GM18499 (cell line): ENCODE measurements around the gene C11orf68.
"Not testable (repeated sequence)": the region's sequence is repeated elsewhere in the genome, so short reads cannot be mapped to it uniquely, and the experiment has no call there.

Source experiments
- ATAC-seq: cut with Tn5 transposase; IDR thresholded peaks from one replicate; pipeline ENCODE4 v1.9.1; 2021; ENCODE audit warnings: moderate number of reproducible peaks; ENCODE audit not compliant: insufficient read depth, unreplicated experiment

C11orf68 gene

DNA sequence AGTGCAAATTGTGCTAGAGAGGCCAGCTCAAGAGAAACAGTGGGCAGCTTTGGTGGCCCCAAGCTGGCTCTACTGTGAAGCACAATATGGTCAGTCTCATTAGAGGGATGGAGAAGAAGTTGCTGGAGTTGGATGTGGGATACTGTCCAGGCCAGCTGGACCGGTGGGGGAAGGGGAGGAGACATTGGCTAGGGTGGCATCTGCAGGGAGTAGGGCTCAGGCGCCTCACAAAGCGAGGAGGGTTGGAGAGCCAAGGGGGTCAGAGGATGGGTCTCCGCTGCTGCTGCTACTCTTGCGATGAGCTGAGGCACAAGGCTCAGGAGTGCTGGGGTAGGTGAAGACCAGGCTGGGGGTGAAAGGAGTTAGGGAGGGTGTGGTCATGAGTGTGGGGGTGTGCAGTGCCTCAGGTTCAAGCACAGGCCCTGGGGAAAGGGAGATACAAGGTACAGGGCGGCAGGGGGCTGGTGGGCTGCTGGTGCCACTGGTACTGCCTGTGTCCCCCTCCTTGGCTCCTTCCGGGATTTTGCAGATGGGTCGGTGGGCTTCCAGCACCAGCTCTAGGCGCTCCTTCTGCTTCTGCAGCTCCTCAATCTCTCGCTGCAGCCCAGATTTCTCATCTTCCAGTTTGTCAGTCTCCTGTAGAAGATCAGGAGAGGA, 26.1 kb downstream of the C11orf68 start:
- no peak for ATAC-seq

DNA sequence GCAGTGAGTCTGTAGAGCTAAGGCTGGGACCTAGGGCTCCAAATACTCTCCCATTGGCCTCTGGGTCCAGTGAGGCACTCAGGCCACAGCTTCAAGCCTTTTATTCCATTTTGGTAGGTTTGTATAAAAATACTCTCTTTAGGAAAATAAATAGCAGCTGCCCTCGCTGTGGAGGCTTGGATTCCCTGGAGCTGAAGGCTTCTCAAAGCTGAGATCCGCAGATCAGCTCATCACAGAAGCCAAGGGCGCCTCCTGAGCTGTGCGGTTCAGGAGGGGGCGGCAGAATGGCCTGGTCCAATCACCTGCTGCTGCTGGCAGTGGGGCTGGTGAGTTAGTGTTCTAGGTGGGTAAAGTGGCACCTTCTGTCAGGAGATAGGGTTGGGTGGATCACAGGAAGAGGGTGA, 26.7 kb downstream of the C11orf68 start:
- not testable (repeated sequence) for ATAC-seq

DNA sequence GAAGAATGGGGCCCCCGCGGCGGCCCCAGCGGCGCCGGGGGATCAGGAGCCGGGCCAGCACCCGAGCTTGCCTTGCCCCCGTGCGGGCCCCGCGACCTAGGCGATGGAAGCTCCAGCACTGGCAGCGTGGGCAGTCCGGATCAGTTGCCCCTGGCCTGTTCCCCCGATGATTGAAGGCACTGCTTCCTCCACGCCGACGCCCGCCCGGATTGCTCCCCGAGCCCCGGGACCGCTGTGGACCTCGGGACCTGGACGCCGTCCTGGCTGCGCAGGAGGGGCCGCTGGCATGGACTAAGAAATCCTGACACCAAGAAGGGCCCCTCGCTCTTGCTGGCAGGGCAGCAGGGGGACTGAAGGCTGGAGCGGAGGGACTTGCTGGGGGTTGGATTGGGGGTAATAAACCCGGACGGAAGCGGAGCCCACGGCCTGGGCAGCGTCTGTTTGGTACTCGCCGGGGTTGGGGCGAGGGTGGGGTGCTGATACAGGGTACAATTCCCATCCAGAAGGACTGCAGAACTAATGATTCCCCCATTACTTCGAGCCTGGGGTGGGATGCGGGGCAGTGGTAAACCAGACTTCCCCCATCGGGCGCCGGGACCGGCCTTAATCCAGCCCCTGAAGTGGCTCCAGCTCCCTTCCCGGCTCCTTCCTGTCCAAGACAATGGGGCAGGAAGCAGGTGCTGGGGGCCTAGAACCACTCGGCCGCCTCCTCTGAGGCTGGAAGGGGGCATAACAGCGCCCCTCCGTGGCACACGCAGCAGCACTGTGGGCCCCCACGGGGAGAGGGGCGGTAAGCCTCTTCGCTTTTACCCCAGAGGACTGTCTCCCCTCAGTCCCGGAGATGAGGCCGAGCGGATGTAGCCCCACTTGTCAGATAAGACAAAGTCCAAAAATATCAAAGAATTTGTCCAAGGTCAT, 27.4 kb downstream of the C11orf68 start:
- no peak for ATAC-seq

DNA sequence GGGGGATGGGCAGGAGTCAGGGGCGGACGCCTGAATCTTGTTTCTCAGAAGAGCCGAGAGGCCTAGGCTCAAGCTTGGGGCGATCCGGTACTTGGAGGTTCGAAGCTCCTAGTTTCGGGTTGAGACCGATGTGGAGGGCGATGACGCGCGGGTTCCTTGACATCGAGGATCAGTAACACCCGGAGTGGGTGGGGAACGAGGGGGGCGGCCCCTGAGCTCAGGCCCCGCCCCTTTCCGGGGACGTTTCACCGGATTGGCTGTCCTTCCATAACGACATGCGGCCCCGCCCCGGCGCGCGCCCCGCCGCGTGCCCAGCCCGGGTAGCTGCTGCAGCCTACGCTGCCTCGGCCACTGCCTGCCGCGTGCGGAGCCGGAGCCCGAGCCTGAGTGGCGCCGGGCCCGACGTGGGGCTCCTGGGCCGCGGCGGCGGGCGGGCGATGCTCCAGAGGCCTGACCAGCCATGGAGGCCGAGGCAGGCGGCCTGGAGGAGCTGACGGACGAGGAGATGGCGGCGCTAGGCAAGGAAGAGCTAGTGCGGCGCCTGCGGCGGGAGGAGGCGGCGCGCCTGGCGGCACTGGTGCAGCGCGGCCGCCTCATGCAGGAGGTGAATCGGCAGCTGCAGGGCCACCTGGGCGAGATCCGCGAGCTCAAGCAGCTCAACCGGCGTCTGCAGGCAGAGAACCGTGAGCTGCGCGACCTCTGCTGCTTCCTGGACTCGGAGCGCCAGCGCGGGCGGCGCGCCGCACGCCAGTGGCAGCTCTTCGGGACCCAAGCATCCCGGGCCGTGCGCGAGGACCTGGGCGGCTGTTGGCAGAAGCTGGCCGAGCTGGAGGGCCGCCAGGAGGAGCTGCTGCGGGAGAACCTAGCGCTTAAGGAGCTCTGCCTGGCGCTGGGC, 28.3 kb downstream of the C11orf68 start, which contains the start of gene CCDC85B:
TSS of gene CCDC85B (plus strand) at position 350 of the 895 bp plus-strand sequence. CDS start at position 461, 111 bp downstream.
- ATAC-seq, result no peak

DNA sequence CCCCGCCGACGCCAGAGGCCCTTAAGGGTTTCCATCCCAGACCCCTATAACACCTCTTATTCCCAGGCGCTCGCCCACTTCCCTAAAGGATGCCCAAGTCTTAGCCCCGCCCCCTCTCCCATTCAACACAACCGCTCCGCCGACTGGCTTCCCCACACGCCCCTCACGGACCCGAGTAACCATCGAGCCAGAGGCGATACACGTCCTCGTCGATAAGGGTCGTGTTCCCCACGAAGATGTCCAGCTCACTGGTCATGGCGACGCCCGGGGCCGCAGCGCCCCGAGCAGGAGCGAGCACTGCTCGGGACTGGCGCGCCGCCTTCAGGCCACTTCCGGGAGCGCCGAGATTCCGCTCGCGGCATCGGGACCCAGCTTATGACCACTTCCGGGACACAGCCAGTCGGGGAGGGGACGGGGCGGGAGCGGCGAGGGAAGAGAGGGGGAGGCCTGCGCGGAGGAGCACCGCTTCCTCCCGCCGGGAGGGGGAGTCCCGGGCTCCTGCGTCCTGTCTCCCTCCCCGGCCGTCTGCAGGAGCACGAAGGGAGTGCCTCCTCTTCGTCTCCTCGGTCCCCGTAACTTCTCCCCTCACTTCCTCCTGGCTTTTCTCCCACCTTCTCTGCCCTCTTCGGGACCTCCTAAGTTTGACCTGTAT, 30.6 kb downstream of the C11orf68 start, which contains the start of gene FIBP:
TSS of gene FIBP (minus strand) at position 309 of the 652 bp plus-strand sequence. CDS start at position 256, 53 bp downstream.
- ATAC-seq, result no peak

DNA sequence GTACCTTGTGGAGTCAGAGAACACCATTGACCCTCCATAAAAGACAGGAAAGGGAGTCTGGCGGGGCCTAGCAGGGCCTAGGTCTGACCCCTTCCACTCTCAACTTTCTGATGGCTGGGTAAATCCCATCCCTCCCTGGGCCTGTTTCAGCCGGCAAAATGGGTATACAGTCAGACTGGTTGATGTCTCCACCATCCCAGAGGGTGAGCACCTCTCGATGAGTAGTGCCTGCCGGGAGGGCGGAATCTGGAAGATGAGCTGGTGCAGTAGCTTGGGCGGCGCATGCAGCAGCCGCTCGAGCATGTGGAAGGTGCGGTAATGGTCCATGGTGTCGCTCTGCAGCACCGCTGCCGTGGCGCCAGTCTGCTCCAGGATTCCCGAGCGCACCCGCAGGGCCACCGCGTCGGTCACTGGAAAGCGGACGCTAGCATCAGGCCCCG, 31.1 kb downstream of the C11orf68 start:
- no peak for ATAC-seq

DNA sequence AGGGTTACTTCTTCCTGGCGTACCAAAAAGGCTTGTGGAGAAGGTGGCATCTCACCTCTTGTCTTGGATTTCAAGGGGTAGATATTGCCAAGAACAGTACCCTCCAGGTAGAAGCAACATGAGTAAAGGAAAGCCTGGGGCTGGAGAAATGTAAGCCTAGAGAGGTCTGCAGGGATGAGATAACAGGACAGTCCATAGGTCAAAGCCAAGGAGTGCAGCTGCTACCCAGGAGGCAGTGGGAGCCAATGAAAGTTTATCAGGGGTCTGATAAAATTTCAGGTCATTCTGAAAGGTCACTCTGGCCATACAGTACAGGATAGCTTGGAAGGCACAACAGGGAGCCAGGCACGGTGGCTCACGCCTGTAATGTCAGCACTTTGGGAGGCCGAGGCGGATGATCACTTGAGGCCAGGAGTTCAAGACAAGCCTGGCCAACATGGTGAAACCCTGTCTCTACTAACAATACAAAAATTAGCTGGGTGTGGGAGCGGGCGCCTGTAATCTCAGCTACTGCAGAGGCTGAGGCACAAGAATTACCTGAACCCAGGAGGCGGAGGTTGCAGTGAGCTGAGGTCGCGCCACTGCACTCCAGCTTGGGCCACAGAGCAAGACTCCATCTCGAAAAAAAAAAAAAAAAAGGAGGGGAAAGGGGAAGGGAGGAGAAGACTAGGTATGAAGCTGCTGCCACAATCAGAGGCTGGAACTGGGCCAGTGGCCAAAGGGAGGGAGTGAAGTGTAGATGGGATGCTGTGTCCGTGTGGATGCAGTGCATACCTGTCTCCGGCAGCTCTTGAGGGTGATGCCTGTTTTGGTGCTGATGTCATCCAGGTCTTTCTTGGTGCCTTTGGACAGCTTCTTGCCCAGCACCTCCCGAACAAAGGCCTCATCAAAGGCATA, 31.8 kb downstream of the C11orf68 start:
- ATAC-seq, result no peak

DNA sequence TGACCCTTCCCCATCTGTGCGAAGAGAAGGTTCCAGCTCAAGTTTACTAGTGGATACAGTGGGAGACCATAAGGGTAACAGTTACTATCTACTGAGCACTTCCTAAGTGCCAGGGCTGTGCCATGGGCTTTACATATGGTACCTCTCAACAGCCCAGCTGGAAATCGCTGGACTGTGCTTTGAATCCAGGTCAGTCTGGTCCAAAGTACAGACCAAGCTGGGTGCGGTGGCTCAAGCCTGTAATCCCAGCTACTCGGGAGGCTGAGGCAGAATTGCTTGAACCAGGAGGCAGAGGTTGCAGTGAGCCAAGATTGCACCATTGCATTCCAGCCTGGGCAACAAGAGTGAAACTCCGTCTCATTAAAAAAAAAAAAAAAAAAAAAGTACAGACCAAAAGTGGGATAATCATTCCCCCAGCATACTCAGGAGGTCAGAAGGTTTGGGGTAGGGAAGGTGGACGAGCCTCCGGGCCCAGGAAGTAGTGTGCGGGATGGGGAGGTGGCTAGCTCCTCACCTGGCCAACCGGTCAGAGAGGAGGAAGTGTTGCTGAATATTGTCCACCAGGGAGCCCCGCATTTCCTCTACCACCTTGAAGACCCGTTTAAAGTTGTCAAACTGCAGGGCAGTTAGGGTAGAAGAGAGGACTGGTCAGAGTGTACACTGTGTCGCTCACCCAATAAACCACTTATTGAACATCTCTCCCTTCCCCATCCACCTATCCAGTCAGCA, 32.9 kb downstream of the C11orf68 start:
- no peak for ATAC-seq

DNA sequence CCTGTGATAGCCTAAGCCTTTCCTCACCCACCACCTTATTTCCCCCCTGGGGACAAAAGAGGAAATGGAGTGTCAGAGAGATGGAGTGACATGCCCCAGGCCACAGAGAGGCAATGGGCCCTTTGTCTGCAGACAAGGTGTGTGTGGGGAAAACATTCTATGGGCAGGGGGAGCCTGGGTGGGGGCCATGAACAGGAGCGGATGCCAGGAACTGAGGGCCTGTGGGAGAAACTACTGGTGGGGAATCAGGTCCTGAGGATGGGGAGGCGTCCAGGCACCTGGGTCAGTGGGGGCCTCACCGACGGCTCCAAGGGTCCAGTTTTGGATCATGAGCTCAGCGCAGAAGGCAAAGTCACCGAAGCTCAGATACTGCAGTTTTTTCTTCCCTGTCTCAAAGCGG, 33.6 kb downstream of the C11orf68 start:
- no peak for ATAC-seq

DNA sequence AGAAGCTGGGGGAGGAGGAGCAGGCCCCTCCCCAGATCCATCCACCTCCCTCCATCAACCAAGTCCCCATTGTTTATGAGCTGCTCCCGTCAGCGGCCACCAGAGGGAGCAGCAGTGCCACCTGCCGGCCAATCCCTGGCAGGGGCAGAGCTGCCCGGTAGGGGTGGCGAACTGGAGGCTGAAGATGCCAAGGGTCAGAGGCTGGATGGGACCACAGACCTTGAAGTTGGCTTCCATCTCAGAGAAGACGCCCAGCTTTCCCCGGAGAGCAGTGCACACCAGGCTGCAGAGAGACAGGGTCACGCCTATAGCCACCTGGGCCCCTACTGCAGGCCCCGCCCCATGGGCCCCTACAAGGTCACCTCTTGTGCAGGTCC, 34.2 kb downstream of the C11orf68 start:
- ATAC-seq, result no peak

DNA sequence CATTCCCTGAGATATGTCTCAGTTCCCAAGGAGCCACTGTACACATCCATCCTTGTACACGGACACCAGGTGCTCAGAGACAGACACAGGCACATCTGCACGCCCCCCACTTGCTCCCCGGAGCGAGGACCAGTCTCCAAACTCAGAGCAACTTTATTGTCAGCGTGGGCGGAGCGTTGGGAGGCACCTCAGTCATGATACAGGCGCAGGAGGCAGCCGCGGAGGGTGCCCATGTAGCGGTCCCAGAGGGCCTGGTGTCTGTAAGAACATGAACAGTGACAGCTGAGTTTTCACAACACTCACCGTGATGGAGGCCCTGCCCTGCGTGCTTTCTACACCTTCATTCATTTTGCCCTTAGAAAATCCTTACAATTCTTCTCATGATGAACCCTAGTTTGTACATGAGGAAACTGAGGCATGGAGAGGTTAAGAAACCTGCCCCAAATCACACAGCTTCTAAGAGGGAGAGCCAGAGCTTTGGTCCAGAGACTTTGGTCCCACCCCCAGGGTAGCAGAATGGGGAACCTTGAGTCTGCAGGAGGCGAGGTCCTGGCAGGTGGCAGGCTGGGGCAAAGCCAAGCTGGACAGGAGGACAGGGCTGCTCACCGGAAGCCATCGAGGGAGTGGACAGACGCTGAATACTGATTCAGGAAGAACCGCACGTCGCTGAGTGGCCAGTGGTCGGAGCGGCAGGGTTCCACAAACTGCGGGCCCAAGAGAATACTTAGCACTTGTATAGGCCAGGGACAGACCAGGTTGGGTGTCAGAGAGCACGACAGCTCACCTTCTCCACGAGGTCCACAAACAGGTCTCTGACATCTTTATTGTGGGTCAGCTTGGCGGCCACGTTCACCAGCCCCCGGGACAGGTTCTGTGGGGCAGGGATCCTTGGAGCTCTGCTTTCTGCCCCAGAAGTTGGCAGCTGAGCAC, 34.8 kb downstream of the C11orf68 start:
- no peak for ATAC-seq

DNA sequence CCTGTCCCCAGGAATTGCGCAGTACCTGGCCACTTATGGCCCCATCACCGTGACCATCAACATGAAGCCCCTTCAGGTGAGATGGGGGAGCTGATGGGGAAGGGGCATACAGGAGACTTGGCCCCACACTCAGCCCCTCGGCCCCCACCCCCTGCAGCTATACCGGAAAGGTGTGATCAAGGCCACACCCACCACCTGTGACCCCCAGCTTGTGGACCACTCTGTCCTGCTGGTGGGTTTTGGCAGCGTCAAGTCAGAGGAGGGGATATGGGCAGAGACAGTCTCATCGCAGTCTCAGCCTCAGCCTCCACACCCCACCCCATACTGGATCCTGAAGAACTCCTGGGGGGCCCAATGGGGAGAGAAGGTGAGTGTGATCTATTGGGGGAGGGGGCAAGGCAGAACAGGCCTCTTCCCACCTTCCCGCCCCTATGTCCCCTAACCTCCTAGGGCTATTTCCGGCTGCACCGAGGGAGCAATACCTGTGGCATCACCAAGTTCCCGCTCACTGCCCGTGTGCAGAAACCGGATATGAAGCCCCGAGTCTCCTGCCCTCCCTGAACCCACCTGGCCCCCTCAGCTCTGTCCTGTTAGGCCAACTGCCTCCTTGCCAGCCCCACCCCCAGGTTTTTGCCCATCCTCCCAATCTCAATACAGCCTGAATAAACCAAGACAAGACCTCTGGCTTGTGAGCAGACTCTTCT, 35.7 kb downstream of the C11orf68 start:
- ATAC-seq, result no peak

DNA sequence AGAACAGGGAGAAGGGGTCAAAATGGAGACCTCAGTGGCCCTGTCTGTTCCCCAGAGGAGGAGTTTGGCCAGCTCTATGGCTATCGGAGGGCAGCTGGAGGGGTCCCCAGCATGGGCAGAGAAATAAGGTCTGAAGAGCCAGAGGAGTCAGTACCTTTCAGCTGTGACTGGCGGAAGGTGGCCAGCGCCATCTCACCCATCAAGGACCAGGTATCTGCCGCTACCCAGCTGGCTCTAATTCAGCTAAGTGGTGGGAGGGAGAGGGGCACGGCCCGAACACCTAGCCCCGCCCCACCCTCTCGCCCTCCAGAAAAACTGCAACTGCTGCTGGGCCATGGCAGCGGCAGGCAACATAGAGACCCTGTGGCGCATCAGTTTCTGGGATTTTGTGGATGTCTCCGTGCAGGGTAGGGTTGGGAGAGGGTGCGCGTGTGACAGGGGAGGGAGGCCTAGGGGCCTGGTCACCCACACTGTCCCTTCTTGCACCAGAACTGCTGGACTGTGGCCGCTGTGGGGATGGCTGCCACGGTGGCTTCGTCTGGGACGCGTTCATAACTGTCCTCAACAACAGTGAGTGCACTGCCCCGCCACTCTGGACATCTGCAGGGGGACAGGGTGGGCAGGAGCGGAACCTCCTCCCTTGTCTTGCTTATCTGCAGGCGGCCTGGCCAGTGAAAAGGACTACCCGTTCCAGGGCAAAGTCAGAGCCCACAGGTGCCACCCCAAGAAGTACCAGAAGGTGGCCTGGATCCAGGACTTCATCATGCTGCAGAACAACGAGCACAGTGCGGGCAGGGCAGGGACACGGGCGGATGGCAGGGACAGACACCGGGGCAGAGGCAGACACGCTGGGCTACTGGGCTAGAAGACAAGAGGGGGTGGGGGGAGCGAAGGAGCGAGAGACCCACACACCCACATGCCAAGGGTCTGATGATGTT, 36.5 kb downstream of the C11orf68 start:
- no peak for ATAC-seq

DNA sequence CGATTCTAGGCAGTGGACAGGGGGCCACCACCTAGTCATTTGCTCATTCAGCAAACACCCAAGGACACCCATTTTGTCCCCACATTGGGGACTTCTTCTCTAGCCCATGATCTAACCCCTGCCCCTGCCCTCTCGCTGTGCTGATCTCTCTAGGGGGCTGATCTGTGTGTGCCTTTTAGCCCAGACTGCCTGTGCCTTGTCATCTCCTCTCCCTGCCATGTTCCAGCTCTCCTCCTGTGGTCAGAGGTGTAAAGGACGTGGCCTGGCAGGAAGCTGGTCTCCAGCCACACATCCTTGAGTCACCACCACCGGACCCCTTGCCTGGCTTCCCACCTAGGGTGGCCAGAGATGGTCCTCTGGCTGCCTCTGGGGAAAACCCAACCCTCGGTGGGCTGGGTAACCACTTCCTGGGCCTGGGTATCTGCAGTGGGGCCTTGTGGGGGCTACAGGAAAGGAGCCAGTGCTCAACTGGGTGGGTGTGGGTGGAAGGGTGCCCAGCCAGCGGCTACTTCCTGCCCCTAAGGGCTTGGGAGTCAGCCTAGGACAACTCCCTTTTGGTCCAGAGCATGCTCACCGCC, 37.9 kb downstream of the C11orf68 start:
- no peak for ATAC-seq

DNA sequence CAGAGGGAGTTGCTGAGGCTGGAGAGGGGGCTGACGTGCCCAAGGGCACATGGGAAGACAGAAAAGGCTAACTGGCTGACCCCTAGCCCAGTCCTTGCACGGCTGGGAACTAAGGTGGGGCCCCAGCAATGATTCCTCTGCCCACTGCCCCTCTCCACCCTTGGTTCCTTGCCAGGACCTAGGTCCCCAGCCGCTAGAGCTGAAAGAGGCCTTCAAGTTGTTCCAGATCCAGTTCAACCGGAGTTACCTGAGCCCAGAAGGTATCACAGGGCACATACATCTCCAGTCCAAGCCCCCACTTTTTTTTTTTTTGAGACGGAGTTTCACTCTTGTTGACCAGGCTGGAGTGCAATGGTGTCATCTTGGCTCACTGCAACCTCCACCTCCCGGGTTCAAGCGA, 38.8 kb downstream of the C11orf68 start:
- no peak for ATAC-seq
